PC-3 (cell line): ENCODE results near the gene PIM3. TPM values are rescaled to one million over a fixed set of nuclear protein-coding genes. Genes with fewer than 3 reads are reported as not detected.

ENCODE experiments used
- ATAC-seq: fragments of 200-7000 bp; cut with Tn5 transposase; 2 replicates; pipeline ENCODE4 v1.9.1; 2020; ENCODE audit warnings: mild to moderate bottlenecking, moderate library complexity
- BruUV-seq: library from RNA; stranded (reverse); fragments of 400-500 nt; replicated peaks from 2 replicates; lab custom pipeline; 2021; lab: Mats Ljungman, UMichigan
- CTCF ChIA-PET: fragments of 300-600 bp; sonication (Branson Sonifier 250); formaldehyde crosslinking; loops from one replicate; lab custom pipeline; 2022; ENCODE audit warnings: antibody characterized with exemption; lab: Charles Lee
- POLR2A ChIA-PET: fragments of 300-600 bp; sonication (Branson Sonifier 250); formaldehyde crosslinking; loops from one replicate; lab custom pipeline; 2022; ENCODE audit warnings: antibody characterized with exemption; ENCODE audit not compliant: unreplicated experiment; lab: Charles Lee
- DNase-seq: peaks from one replicate; pipeline ENCODE4 v3.0.0-alpha.2; 2015
- H2AFZ ChIP-seq: fragments of 300-600 bp; sonication (generic); 2 replicates; pipeline ENCODE4 v1.6.0; 2016; ENCODE audit warnings: antibody characterized with exemption, low read length
- H3F3A ChIP-seq: fragments of 300-600 bp; sonication (generic); one replicate; pipeline ENCODE4 v1.6.0; 2017; ENCODE audit warnings: antibody characterized with exemption, low read length, control low read depth, mild to moderate bottlenecking; ENCODE audit not compliant: unreplicated experiment
- H3K27ac ChIP-seq: fragments of 300-600 bp; sonication (generic); 2 replicates; pipeline ENCODE4 v1.5.1; 2016; ENCODE audit warnings: mild to moderate bottlenecking, low read length
- H3K27me3 ChIP-seq: fragments of 300-600 bp; sonication (generic); 2 replicates; pipeline ENCODE4 v1.6.1; 2016; ENCODE audit warnings: low read length, mixed read lengths
- H3K36me3 ChIP-seq: fragments of 300-600 bp; sonication (generic); 2 replicates; pipeline ENCODE4 v1.6.1; 2016; ENCODE audit warnings: low read depth, mixed run types, low read length, mixed read lengths
- H3K4me1 ChIP-seq: fragments of 300-600 bp; sonication (generic); 2 replicates; pipeline ENCODE4 v1.5.1; 2016; ENCODE audit warnings: low read length; ENCODE audit not compliant: insufficient read depth
- H3K4me2 ChIP-seq: fragments of 300-600 bp; sonication (generic); 2 replicates; pipeline ENCODE4 v1.6.0; 2016; ENCODE audit warnings: low read length
- H3K4me3 ChIP-seq: fragments of 300-600 bp; sonication (generic); 2 replicates; pipeline ENCODE4 v1.5.1; 2016; ENCODE audit warnings: mild to moderate bottlenecking, low read length, mixed read lengths
- H3K79me2 ChIP-seq: fragments of 300-600 bp; sonication (generic); 2 replicates; pipeline ENCODE4 v1.6.1; 2017; ENCODE audit warnings: low read length, mixed read lengths
- H3K9ac ChIP-seq: fragments of 300-600 bp; sonication (generic); 2 replicates; pipeline ENCODE4 v1.6.0; 2016; ENCODE audit warnings: mild to moderate bottlenecking, low read length
- H3K9me2 ChIP-seq: fragments of 300-600 bp; sonication (generic); replicated peaks from 2 replicates; pipeline ENCODE4 v1.6.1; 2016; ENCODE audit warnings: mixed run types, low read length, mixed read lengths
- H3K9me3 ChIP-seq: fragments of 300-600 bp; sonication (generic); 2 replicates; pipeline ENCODE4 v1.6.1; 2016; ENCODE audit warnings: low read length, mixed read lengths
- H4K20me1 ChIP-seq: fragments of 300-600 bp; sonication (generic); 2 replicates; pipeline ENCODE4 v1.6.1; 2016; ENCODE audit warnings: low read length, mixed read lengths
- EZH2 ChIP-seq: fragments of 300-600 bp; sonication (generic); IDR thresholded peaks from one replicate; pipeline ENCODE4 v1.6.1; 2017; ENCODE audit warnings: antibody characterized with exemption, mild to moderate bottlenecking, low read length; ENCODE audit not compliant: unreplicated experiment
- EZH2phosphoT487 ChIP-seq: fragments of 300-600 bp; sonication (generic); IDR thresholded peaks from 2 replicates; pipeline ENCODE4 v1.6.1; 2018; ENCODE audit warnings: mild to moderate bottlenecking, antibody characterized with exemption, low read length, borderline replicate concordance
- intact Hi-C: fragments of 100-400 bp; cut with micrococcal nuclease; formaldehyde crosslinking; loops from 2 replicates; pipeline ENCODE4 v1.9.0; 2023
- microRNA-seq: library from miRNA; unstranded; fragments of <30 nt; microRNA quantifications from one replicate; pipeline ENCODE4 v1.1.0, GENCODE V29; 2020; ENCODE audit not compliant: unreplicated experiment
- total RNA-seq: library from RNA; depleted of rRNA; stranded (reverse); fragments of >200 nt; gene quantifications from 2 replicates; pipeline ENCODE4 v1.2.3, GENCODE V29; 2014; rRNA removed
- TF ChIP-seq, protein P1 (sequence below): fragments of 300-600 bp; sonication (generic); conservative IDR thresholded peaks from 2 replicates; pipeline ENCODE4 v1.5.1; 2017; ENCODE audit warnings: antibody characterized with exemption, low read depth, mild to moderate bottlenecking, low read length

The PIM3 gene
- total RNA-seq, 1 experiment from 2014 or later: 61.7 TPM

DNA sequence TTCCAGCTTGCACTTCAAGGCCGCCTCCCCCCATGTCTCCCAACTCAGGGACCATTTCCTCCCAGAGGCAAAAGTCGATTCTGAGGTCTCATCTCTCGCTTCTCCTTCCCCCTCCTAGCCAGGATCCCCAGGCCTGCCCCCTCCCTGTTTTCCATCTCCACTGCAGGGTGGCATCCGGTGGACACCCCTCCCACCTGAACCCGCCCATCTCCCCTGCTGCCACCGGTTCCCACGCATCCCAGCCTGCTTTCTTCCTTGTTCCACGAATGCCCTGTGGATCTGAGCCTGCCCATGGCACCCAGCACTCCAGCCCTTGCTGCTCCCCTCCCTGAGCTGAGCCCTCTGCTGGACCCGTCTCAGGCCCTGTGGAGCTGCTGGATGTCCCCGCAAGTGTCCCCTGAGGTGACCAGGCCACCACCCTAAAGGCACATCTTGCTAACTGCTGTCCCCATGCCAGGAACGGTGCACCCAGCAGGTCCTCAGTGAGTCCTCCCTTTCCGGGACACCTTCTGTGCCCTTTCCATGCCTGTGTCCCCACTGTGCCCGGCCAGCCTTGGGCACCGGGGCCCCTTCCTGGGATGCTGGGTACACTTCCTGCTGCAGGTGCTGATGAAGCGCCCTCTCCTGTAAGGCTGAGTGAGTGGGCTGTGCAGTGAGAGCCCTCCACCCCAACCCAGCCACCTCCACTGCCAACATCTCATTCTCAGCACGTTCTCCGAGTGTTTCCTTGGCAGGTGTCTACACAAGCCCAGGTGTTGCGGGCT, 51.1 kb downstream of the PIM3 start:
- ATAC-seq: no peak
- Histone ChIP-seq H3K27me3 (no peaks in the 10 kb centered on the region), H3K79me2 (no peaks in the 10 kb centered on the region), H2AFZ (no peak overlapping the region), H3K36me3 (no peaks in the 10 kb centered on the region), H3K4me1 (peaks cover 11% of the 10 kb centered on the region; the same call in 1 of the 2 replicates), H4K20me1 (no peaks in the 10 kb centered on the region), H3K9me3 (no peaks in the 10 kb centered on the region), H3K4me3 (no peak overlapping the region), H3K4me2 (no peak overlapping the region), H3F3A (no peaks in the 10 kb centered on the region), H3K9ac (no peak overlapping the region), H3K27ac (no peak overlapping the region), H3K9me2 (no peaks in the 10 kb centered on the region)
- intact Hi-C loops: no loop called here
- ChIA-PET POLR2A (no interaction called here), CTCF (no interaction called here)
- no peak for DNase-seq
- no TSS peak for BruUV-seq
- TF ChIP-seq EZH2 (no peak), EZH2phosphoT487 (no peak)
- TF ChIP-seq, protein P1, sequence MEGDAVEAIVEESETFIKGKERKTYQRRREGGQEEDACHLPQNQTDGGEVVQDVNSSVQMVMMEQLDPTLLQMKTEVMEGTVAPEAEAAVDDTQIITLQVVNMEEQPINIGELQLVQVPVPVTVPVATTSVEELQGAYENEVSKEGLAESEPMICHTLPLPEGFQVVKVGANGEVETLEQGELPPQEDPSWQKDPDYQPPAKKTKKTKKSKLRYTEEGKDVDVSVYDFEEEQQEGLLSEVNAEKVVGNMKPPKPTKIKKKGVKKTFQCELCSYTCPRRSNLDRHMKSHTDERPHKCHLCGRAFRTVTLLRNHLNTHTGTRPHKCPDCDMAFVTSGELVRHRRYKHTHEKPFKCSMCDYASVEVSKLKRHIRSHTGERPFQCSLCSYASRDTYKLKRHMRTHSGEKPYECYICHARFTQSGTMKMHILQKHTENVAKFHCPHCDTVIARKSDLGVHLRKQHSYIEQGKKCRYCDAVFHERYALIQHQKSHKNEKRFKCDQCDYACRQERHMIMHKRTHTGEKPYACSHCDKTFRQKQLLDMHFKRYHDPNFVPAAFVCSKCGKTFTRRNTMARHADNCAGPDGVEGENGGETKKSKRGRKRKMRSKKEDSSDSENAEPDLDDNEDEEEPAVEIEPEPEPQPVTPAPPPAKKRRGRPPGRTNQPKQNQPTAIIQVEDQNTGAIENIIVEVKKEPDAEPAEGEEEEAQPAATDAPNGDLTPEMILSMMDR: no peak

DNA sequence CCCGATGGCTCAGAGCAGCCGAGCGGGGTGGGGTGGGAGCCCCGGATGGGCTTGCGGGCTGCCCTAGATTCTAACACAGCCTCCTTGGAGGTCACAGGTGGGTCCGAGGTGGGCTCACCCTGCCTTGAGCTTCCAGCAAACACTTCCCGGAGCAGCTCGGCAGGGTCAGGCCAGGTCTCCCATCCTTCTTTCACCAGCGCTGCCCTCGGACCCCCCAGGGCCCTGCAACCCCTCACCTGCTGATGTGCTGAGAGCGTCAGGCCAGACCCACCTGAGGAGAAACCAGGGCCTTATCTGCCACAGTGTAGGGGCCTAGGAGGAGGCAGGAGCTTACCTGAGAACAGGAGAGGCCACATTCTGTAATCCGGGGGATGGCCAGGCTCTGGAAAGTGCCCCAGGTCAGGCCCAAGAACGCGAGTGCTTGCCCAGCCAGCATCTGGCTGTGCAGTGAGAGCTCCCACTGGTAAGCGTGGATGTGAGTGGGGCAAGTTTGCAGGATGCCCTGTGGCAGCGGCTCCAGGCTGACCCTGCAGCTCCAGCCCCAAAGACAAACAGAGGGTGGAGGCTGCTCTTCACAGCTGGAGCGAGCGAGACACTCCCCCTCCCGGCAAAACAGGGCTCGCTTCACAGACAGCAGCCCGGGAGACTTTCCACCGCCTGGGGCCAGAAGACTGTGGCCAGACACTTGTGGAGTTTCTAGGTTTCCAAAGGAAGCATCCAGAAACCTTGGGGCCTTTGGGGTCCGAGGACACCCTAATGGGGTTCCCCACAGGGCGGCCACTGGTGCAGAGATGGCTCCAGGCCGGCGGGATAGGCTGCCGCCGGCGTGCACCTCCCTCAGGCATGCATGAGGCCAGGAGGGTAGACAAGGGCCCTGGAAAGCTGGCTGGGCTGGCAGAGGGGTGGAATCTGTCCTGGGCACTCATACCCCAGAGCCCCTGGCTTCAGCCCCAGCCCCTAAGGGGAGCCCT, 51.9 kb downstream of the PIM3 start, which contains the start of gene IL17REL:
Gene IL17REL (minus strand): TSS at position 555 of the 971 bp plus-strand sequence. CDS start 119 bp downstream, at position 436.
- CTCF ChIA-PET: no interaction called here
- peak; percentile 53 for ATAC-seq
- TF ChIP-seq, protein P1: no peak; the same call in 1 of the 2 replicates
- TF ChIP-seq EZH2phosphoT487 (no peak), EZH2 (no peak)
- Histone ChIP-seq H4K20me1 (no peaks in the 10 kb centered on the region), H3K9me2 (no peaks in the 10 kb centered on the region), H3K27me3 (no peaks in the 10 kb centered on the region), H3K36me3 (no peaks in the 10 kb centered on the region), H3K9ac (no peak within 1 kb of the TSS), H2AFZ (no peak within 1 kb of the TSS), H3K4me2 (no peak within 1 kb of the TSS), H3K4me1 (peaks cover 11% of the 10 kb centered on the region; the same call in 1 of the 2 replicates), H3K4me3 (no peak within 1 kb of the TSS), H3F3A (no peaks in the 10 kb centered on the region), H3K79me2 (no peaks in the 10 kb centered on the region), H3K9me3 (no peaks in the 10 kb centered on the region), H3K27ac (no peak within 1 kb of the TSS)
- BruUV-seq: no TSS peak
- DNase-seq: peak; percentile 20
- intact Hi-C loops: no loop called here
- POLR2A ChIA-PET: no interaction called here

Small RNA genes within 50 kb of the gene (microRNA-seq; reads per million reads assigned to microRNA genes)
- not detected for gene MIR6821

Other genes with a start within 250 kb of the PIM3 start
- 19.1 and 23.0 TPM in 2 replicates for gene BRD1, start 132.9 kb upstream of the PIM3 start, total RNA-seq
- 11.5 and 14.3 TPM in 2 replicates for gene ZBED4, start 106.9 kb upstream of the PIM3 start, total RNA-seq
- 10.7 and 12.1 TPM in 2 replicates for gene ALG12, start 42.3 kb upstream of the PIM3 start, total RNA-seq
- 71.3 and 85.6 TPM in 2 replicates for gene CRELD2, start 42.1 kb upstream of the PIM3 start, total RNA-seq
- gene IL17REL, start 52.0 kb downstream of the PIM3 start, total RNA-seq: 0.04 TPM in 1 of 2 replicates, not detected in the other
- not detected in 2 replicates for gene TTLL8, start 97.5 kb downstream of the PIM3 start, total RNA-seq
- 0.62 TPM in 1 of 2 replicates, not detected in the other for gene MLC1, start 124.7 kb downstream of the PIM3 start, total RNA-seq
- gene MOV10L1, start 129.2 kb downstream of the PIM3 start, total RNA-seq: 0.26 and 1.6 TPM in 2 replicates
- 9.4 and 11.9 TPM in 2 replicates for gene PANX2, start 210.0 kb downstream of the PIM3 start, total RNA-seq
- 53.4 and 59.8 TPM in 2 replicates for gene TRABD, start 225.1 kb downstream of the PIM3 start, total RNA-seq
- 32.8 and 37.4 TPM in 2 replicates for gene SELENOO, start 240.2 kb downstream of the PIM3 start, total RNA-seq